OCI-LY1 (cell line): ENCODE measurements around the gene NHLRC3.

Experiments used
- EZH2 ChIP-seq: fragments of 200-600 bp; sonication (generic), shearing (Covaris generic); IDR thresholded peaks from 2 replicates; pipeline ENCODE4 v1.8.0; 2017; ENCODE audit warnings: borderline replicate concordance, mixed run types, mild to moderate bottlenecking, antibody characterized with exemption, low read length, moderate library complexity, mixed read lengths
- TF ChIP-seq, protein P1 (sequence below): fragments of 200-600 bp; sonication (generic), shearing (Covaris generic); IDR thresholded peaks from 2 replicates; pipeline ENCODE4 v1.5.1; 2017; ENCODE audit warnings: mild to moderate bottlenecking, antibody characterized with exemption, low read length, moderate library complexity, mixed read lengths

DNA sequence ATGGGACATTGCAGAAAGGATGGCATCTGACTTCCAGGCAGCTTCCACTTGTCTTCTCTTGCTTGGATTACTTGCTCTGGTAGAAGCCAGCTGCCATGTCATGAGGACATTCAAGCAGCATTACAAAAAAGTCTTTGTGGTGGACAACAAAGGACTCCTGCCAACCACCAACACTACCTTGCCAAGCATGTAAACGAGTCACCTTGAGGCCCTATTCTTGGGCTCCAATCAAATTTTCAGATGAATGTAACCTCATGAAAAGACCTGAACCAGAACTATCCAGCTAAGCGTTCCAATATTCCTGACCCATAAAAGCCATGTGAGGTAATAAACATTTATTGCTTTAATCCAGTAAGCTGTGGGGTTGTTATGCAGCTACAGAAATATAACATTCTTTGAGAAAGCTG lies 12.8 kb upstream of the NHLRC3 start:
- TF ChIP-seq, protein P1, sequence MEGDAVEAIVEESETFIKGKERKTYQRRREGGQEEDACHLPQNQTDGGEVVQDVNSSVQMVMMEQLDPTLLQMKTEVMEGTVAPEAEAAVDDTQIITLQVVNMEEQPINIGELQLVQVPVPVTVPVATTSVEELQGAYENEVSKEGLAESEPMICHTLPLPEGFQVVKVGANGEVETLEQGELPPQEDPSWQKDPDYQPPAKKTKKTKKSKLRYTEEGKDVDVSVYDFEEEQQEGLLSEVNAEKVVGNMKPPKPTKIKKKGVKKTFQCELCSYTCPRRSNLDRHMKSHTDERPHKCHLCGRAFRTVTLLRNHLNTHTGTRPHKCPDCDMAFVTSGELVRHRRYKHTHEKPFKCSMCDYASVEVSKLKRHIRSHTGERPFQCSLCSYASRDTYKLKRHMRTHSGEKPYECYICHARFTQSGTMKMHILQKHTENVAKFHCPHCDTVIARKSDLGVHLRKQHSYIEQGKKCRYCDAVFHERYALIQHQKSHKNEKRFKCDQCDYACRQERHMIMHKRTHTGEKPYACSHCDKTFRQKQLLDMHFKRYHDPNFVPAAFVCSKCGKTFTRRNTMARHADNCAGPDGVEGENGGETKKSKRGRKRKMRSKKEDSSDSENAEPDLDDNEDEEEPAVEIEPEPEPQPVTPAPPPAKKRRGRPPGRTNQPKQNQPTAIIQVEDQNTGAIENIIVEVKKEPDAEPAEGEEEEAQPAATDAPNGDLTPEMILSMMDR: no peak
- no peak for TF ChIP-seq EZH2
